Memory B cell (primary cell): ENCODE results near the gene TRMT1.
"Not testable (repeated sequence)": the region's sequence is repeated elsewhere in the genome, so short reads cannot be mapped to it uniquely, and the experiment has no call there.

Source experiments
- ATAC-seq: fragments of 150-1000 bp; cut with Tn5 transposase; 2 replicates; pipeline ENCODE4 v1.10.0; 2021; ENCODE audit warnings: low read depth, mild to moderate bottlenecking, moderate library complexity
- DNase-seq, 2 donors: peaks; one replicate each; pipeline ENCODE4 v3.0.0; 2022; ENCODE audit warnings: low spot score in 2 of 2
- H3K27ac Mint-ChIP-seq: one replicate; pipeline ENCODE4 v1.8.0; 2022; ENCODE audit warnings: mild to moderate bottlenecking, moderate library complexity, mixed read lengths
- H3K27me3 Mint-ChIP-seq: one replicate; pipeline ENCODE4 v1.8.0; 2022; ENCODE audit warnings: mixed read lengths
- H3K36me3 Mint-ChIP-seq: one replicate; pipeline ENCODE4 v1.8.0; 2022; ENCODE audit warnings: mild to moderate bottlenecking, mixed read lengths
- H3K4me1 Mint-ChIP-seq: one replicate; pipeline ENCODE4 v1.8.0; 2022; ENCODE audit warnings: mixed read lengths
- H3K4me3 Mint-ChIP-seq: one replicate; pipeline ENCODE4 v1.8.0; 2022; ENCODE audit warnings: mild to moderate bottlenecking, moderate library complexity, mixed read lengths
- H3K9me3 Mint-ChIP-seq: one replicate; pipeline ENCODE4 v1.8.0; 2022; ENCODE audit warnings: mixed read lengths

TRMT1 gene

GRCh38 chr19:13116282-13117175 is at the start of gene TRMT1:
Gene TRMT1, minus strand, starts transcription at chr19:13116740. Its CDS starts 341 bp downstream, at chr19:13116399.
- DNase-seq: peak; percentile 79 to 85
- Mint-ChIP-seq H3K4me1 (peaks cover 22% of the 10 kb centered on the region), H3K36me3 (peaks cover 2% of the 10 kb centered on the region), H3K9me3 (no peaks in the 10 kb centered on the region), H3K4me3 (peak within 1 kb of the TSS; percentile 92), H3K27me3 (no peaks in the 10 kb centered on the region), H3K27ac (peak within 1 kb of the TSS; percentile 87)
- ATAC-seq: peak; percentile 68

DNA sequence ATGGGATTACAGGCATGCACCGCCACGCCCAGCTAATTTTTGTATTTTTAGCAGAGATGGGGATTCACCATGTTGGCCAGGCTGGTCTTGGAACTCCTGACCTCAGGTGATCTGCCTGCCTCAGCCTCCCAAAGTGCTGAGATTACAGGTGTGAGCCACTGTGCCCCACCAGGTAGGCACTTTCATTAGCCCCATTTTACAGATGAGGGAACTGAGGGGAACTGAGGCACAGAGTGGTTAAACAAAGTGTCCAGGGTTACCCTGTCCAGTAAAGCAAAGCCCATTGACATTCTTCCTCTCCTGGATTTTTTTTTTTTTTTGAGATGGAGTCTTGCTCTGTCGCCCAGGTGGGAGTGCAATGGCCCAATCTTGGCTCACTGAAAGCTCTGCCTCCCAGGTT is 49.6 kb upstream of the TRMT1 start:
- not testable (repeated sequence) for ATAC-seq, DNase-seq, H3K36me3 Mint-ChIP-seq, H3K4me3 Mint-ChIP-seq, H3K9me3 Mint-ChIP-seq, H3K27me3 Mint-ChIP-seq
- peak overlapping the region; percentile 92 for H3K27ac Mint-ChIP-seq
- peaks cover 52% of the 10 kb centered on the region for H3K4me1 Mint-ChIP-seq

DNA sequence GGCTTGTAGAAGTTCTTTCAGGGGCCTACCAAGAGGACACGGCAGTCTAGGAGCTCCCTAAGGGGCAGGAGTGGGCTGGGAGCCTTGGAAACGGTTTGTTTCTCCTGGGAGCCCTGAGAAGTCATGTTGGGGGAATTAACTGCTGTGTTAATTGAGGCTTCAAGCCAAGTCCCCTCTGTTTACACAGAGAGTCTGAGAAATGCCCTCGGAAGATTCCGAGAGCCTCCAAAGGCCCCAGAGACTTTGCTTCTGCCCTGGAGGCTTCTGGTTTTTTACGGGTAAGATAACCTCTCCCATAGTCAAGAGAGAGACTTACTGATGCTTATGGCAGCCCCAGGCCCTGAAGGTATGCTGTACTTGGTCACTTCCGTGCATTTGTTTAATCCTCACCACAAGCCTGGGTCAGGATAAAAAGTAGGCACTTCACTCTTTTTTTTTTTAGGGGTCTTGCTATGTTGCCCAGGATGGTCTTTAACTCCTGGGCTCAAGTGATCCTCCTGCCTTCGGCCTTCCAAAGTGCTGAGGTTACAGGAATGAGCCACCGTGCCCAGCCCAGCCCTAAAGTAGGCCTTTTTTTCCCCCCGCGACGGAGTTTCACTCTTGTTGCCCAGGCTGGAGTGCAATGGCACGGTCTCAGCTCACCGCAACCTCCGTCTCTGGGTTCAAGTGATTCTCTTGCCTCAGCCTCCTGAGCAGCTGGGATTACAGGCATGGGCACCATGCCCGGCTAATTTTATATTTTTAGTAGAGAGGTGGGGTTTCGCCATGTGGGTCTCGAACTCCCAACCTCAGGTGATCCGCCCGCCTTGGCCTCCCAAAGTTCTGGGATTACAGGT is 48.8 kb upstream of the TRMT1 start:
- peak overlapping the region; percentile 21 for H3K4me3 Mint-ChIP-seq
- peak overlapping the region; percentile 92 for H3K27ac Mint-ChIP-seq
- peaks cover 52% of the 10 kb centered on the region for H3K4me1 Mint-ChIP-seq
- DNase-seq (no peak), ATAC-seq (no peak)
- no peaks in the 10 kb centered on the region for H3K27me3 Mint-ChIP-seq
- H3K36me3 Mint-ChIP-seq: no peaks in the 10 kb centered on the region
- no peaks in the 10 kb centered on the region for H3K9me3 Mint-ChIP-seq

DNA sequence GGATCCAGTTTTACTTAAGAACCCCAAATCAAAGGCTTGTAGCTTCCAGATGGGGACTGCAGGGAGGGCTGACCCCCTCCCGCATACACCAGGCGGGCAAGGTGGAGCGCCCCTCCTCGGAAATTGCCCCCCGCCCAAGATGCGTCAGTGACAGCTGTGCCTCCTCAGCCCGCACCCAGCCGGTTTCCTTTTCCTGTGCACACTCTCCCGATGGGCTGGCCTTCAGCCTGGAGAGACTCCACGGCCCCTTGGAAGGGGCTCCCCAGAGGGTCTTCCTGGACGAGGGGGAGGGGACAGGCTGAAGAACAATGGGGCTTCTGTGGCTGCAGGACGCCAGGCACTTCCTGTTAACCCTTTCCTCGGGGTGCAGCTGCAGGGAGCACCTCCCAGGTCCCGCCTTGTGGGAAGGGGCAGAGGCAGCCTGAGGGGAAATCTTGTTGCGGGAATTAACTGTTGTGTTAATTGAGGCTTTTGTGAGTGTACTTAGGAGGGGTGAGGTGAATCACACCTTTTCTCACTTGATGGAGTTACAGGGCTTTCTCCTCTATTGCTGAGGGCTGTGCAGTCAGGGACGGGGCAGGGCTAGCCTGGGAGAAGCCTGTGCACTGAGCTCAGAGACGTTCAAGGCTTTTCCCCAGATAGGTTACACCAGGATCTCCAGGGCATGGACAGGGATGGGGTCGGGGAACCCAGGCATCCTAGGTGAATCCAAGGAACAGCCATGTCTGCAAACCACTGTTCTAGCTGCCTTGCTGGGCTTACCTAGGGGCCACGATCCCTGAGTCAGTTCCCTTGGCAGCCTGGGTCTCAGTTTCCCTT is 48.0 kb upstream of the TRMT1 start:
- Mint-ChIP-seq H3K27ac (peak overlapping the region; percentile 92), H3K9me3 (no peaks in the 10 kb centered on the region), H3K4me3 (peak overlapping the region; percentile 50), H3K4me1 (peaks cover 46% of the 10 kb centered on the region), H3K36me3 (no peaks in the 10 kb centered on the region), H3K27me3 (no peaks in the 10 kb centered on the region)
- no peak for ATAC-seq
- no peak for DNase-seq

- Mint-ChIP-seq H3K9me3 (no peaks in the 10 kb centered on the region), H3K4me1 (peaks cover 38% of the 10 kb centered on the region), H3K27ac (peak overlapping the region; percentile 92), H3K27me3 (no peaks in the 10 kb centered on the region), H3K36me3 (no peaks in the 10 kb centered on the region), H3K4me3 (peak overlapping the region; percentile 58)
- DNase-seq: peak in 1 of 2 donors; percentile 54
- ATAC-seq: peak; percentile 19
These were observed 47.2 kb upstream of the TRMT1 start for GRCh38 chr19:13163609-13164342.

DNA sequence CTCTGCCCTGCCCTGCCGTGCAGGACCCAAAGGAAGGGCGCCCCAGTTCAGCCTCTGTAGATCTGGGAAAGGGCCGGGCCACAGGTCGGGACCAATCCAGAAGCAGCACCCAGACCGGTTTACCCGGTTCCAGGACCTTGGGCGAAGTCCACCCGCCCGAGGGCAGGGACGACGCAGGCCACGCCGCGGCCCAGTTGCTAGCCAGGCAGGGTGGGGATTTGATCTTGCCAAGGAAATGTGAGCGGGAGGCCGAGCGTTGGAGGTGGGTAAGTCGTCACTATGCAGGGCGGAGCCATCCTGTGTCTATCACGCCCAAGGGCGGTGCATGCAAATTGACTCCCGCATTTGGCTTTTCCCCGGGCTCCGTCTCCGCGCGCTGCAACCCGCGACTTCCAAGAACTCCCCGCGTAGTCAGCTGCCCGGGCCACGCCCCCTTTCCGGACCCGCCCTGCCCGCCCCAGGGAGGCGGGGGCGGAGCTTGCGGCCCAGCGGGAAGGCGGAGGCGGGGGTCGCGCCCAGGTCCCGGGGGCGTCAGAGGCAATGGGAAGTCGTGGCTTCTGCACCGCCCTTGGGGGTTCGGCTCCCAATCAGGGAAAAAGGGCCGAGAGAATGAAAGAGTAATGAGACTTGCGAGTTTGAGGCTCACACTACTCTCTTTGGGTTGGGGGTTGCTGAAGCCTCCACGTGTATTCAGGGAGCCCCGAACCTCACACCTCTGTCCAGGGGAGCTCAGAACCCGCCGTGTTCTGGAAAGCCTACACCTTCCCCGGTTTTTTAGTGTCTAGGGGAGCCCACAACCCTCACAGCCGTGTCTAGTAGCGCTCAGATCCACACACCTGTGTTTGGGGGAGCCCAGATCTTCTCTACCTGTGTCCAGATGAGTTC is 46.4 kb upstream of the TRMT1 start:
- Mint-ChIP-seq H3K27ac (peak overlapping the region; percentile 92), H3K9me3 (no peaks in the 10 kb centered on the region), H3K4me1 (peaks cover 44% of the 10 kb centered on the region), H3K4me3 (peak overlapping the region; percentile 84), H3K36me3 (no peaks in the 10 kb centered on the region), H3K27me3 (no peaks in the 10 kb centered on the region)
- peak; percentile 53 for ATAC-seq
- DNase-seq: peak; percentile 45 to 59

GRCh38 chr19:13160557-13160956 is 44.0 kb upstream of the TRMT1 start:
- H3K9me3 Mint-ChIP-seq: no peaks in the 10 kb centered on the region
- no peak for ATAC-seq
- no peaks in the 10 kb centered on the region for H3K27me3 Mint-ChIP-seq
- no peak overlapping the region for H3K4me3 Mint-ChIP-seq
- H3K4me1 Mint-ChIP-seq: peaks cover 53% of the 10 kb centered on the region
- H3K27ac Mint-ChIP-seq: no peak overlapping the region
- DNase-seq: no peak
- H3K36me3 Mint-ChIP-seq: no peaks in the 10 kb centered on the region

DNA sequence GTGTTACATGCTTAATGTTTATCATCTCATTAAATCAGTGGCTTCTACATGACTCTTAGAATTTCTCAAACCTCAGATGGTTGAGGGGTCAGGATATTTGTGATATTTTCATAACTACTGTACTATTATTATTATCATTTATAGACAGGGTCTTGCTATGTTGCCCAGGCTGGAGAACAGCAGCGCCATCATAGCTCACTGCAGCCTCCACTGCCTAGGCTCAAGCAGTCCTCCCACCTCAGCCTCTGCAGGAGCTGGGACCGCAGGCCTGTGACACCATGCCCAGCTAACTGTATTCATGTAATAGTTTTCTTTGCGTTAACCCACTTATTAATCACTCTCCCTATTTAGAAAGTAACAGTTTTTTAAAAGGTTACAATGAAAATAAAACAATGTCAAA is 43.2 kb upstream of the TRMT1 start:
- no peak for DNase-seq
- Mint-ChIP-seq H3K27me3 (no peaks in the 10 kb centered on the region), H3K9me3 (no peaks in the 10 kb centered on the region), H3K4me1 (peaks cover 48% of the 10 kb centered on the region), H3K27ac (peak overlapping the region; percentile 75), H3K36me3 (peaks cover 2% of the 10 kb centered on the region), H3K4me3 (no peak overlapping the region)
- no peak for ATAC-seq

DNA sequence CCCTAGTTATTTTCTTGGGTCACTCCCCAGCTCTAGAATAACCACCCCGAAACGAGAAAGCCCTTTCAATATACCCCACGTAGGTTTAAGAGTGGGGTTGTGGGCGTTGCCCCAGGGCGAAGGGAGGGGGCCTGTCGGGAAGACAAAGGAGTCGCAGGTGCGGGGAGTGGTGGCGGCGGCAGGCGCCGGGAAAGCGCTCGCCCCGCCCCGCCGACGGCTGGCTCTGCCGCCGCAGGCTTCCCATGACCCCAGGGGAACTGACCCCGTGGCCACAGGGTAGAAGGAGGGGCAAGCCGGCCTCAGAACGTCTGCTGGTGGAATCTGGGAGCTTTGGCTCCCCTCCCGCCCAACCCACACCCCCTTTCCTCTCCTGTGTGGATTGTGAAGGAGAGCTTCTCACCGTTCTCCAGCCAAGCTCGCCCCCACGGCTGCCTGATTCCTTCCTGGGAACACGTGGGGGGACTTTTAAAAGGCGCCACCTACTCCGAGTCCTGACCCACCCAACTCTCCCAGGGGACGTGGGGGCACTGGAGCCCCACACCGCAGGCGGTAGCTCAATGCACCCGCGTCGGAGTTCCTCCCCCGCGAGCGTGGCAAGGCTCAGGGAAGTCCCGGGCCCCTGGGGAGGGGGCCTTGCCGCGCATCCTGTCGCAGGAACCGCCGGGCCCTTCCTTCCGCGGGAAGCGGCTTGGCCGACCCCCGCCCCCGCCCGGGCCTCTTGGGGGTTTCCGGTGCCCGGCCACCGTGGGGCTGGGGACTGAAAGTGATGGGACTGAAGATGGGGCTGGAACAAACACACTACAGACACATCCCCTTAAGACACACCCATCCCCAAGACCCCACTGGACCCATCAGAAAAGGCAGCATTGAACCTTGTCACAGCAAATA is 39.2 kb upstream of the TRMT1 start:
- H3K27ac Mint-ChIP-seq: peak overlapping the region; percentile 96
- H3K9me3 Mint-ChIP-seq: no peaks in the 10 kb centered on the region
- H3K27me3 Mint-ChIP-seq: no peaks in the 10 kb centered on the region
- H3K4me3 Mint-ChIP-seq: peak overlapping the region; percentile 88
- peaks cover 34% of the 10 kb centered on the region for H3K4me1 Mint-ChIP-seq
- ATAC-seq (peak; percentile 55), DNase-seq (peak; percentile 90 to 94)
- H3K36me3 Mint-ChIP-seq: peaks cover 13% of the 10 kb centered on the region

GRCh38 chr19:13154911-13155471 is 38.5 kb upstream of the TRMT1 start:
- peaks cover 35% of the 10 kb centered on the region for H3K4me1 Mint-ChIP-seq
- DNase-seq: peak; percentile 72 to 78
- H3K36me3 Mint-ChIP-seq: peaks cover 13% of the 10 kb centered on the region

GRCh38 chr19:13154241-13154778 is 37.8 kb upstream of the TRMT1 start:
- Mint-ChIP-seq H3K9me3 (no peaks in the 10 kb centered on the region), H3K4me1 (peaks cover 37% of the 10 kb centered on the region), H3K36me3 (peaks cover 13% of the 10 kb centered on the region), H3K4me3 (peak overlapping the region; percentile 84), H3K27me3 (no peaks in the 10 kb centered on the region), H3K27ac (peak overlapping the region; percentile 96)
- DNase-seq: peak; percentile 33 to 44
- ATAC-seq: no peak

More at GRCh38 chr19:13154911-13155471, 38.5 kb upstream of the TRMT1 start:
- H3K27ac Mint-ChIP-seq: peak overlapping the region; percentile 96
- peak; percentile 18 for ATAC-seq
- no peaks in the 10 kb centered on the region for H3K27me3 Mint-ChIP-seq
- no peaks in the 10 kb centered on the region for H3K9me3 Mint-ChIP-seq
- peak overlapping the region; percentile 84 for H3K4me3 Mint-ChIP-seq
